IMR-90 (cell line): ENCODE results near the gene ARMC5. TPM values are rescaled to one million over a fixed set of nuclear protein-coding genes. Genes with fewer than 3 reads are reported as not detected.

ENCODE experiments used
- ATAC-seq: fragments of 200-7000 bp; cut with Tn5 transposase; 2 replicates; pipeline ENCODE4 v1.9.1; 2020; ENCODE audit warnings: low read depth, mild to moderate bottlenecking, moderate library complexity
- BruUV-seq: library from RNA; stranded (reverse); fragments of 400-500 nt; replicated peaks from 2 replicates; lab custom pipeline; 2021; lab: Mats Ljungman, UMichigan
- CTCF ChIA-PET: fragments of 300-600 bp; formaldehyde crosslinking; extraction: SDS; loops from one replicate; lab custom pipeline; 2021; ENCODE audit warnings: antibody characterized with exemption; lab: Yijun Ruan, JAX
- POLR2A ChIA-PET: fragments of 300-600 bp; sonication (Branson Sonifier 250); formaldehyde crosslinking; loops from one replicate; lab custom pipeline; 2022; ENCODE audit warnings: antibody characterized with exemption; ENCODE audit not compliant: unreplicated experiment; lab: Charles Lee
- DNase-seq: peaks from one replicate; pipeline ENCODE4 v3.0.0; 2013
- H2AFZ ChIP-seq: replicated peaks from 2 replicates; pipeline ENCODE3; 2013; ENCODE audit warnings: low read length, mild to moderate bottlenecking; ENCODE audit not compliant: poor library complexity
- H2AK5ac ChIP-seq: 2 replicates; pipeline ENCODE4 v1.6.1; 2013; ENCODE audit warnings: low read depth, low read length, inconsistent platforms
- H2AK9ac ChIP-seq: replicated peaks from 2 replicates; pipeline ENCODE3; 2013; ENCODE audit warnings: mild to moderate bottlenecking, low read depth, low read length, moderate library complexity; ENCODE audit not compliant: poor library complexity
- H2BK120ac ChIP-seq: 2 replicates; pipeline ENCODE4 v1.6.1; 2013; ENCODE audit warnings: low read depth, low read length, inconsistent platforms
- H2BK15ac ChIP-seq: 3 replicates; pipeline ENCODE4 v1.6.1; 2013; ENCODE audit warnings: low read depth, low read length, inconsistent platforms
- H2BK20ac ChIP-seq: 2 replicates; pipeline ENCODE4 v1.6.1; 2013; ENCODE audit warnings: low read depth, mild to moderate bottlenecking, inconsistent platforms, low read length, moderate library complexity
- H2BK5ac ChIP-seq: 2 replicates; pipeline ENCODE4 v1.6.1; 2013; ENCODE audit warnings: mild to moderate bottlenecking, low read depth, low read length, inconsistent platforms; ENCODE audit not compliant: poor library complexity, severe bottlenecking
- H3K14ac ChIP-seq: replicated peaks from 2 replicates; pipeline ENCODE4 v1.6.1; 2013; ENCODE audit warnings: low read depth, low read length, inconsistent platforms
- H3K18ac ChIP-seq: 2 replicates; pipeline ENCODE4 v1.6.1; 2013; ENCODE audit warnings: low read depth, low read length, control low read depth
- H3K23ac ChIP-seq: 2 replicates; pipeline ENCODE4 v1.6.1; 2013; ENCODE audit warnings: low read depth, low read length, inconsistent platforms
- H3K27ac ChIP-seq: 2 replicates; pipeline ENCODE4 v1.5.1; 2013; ENCODE audit warnings: mild to moderate bottlenecking, control low read depth, low read length; ENCODE audit not compliant: insufficient read depth
- H3K27me3 ChIP-seq: 2 replicates; pipeline ENCODE4 v1.6.1; 2013; ENCODE audit warnings: low read length; ENCODE audit not compliant: control insufficient read depth, insufficient read depth
- H3K36me3 ChIP-seq: 2 replicates; pipeline ENCODE4 v1.6.1; 2013; ENCODE audit warnings: low read length, mixed read lengths; ENCODE audit not compliant: control insufficient read depth, insufficient read depth
- H3K4ac ChIP-seq: 2 replicates; pipeline ENCODE4 v1.6.1; 2013; ENCODE audit warnings: low read depth, low read length, inconsistent platforms
- H3K4me1 ChIP-seq: 2 replicates; pipeline ENCODE4 v1.6.1; 2013; ENCODE audit warnings: low read length, mixed read lengths; ENCODE audit not compliant: control insufficient read depth, insufficient read depth
- H3K4me2 ChIP-seq: 2 replicates; pipeline ENCODE4 v1.6.1; 2013; ENCODE audit warnings: low read depth, mild to moderate bottlenecking, control low read depth, low read length, moderate library complexity
- H3K4me3 ChIP-seq: 2 replicates; pipeline ENCODE4 v1.5.1; 2013; ENCODE audit warnings: low read depth, mild to moderate bottlenecking, control low read depth, low read length, moderate library complexity; ENCODE audit not compliant: insufficient read depth
- H3K56ac ChIP-seq: 2 replicates; pipeline ENCODE4 v1.6.1; 2013; ENCODE audit warnings: low read length, inconsistent platforms; ENCODE audit not compliant: insufficient read depth; ENCODE audit errors: extremely low read depth
- H3K79me1 ChIP-seq, 2 experiments: 2 replicates each; pipeline ENCODE4 v1.6.1; 2013; ENCODE audit warnings: low read length in 2 of 2, inconsistent platforms in 1 of 2, low read depth in 1 of 2
- H3K9ac ChIP-seq: 2 replicates; pipeline ENCODE4 v1.6.1; 2013; ENCODE audit warnings: low read depth, low read length, control low read depth
- H3K9me1 ChIP-seq: 2 replicates; pipeline ENCODE4 v1.6.1; 2013; ENCODE audit warnings: low read length, inconsistent platforms; ENCODE audit not compliant: insufficient read depth
- H3K9me3 ChIP-seq: 2 replicates; pipeline ENCODE4 v1.6.1; 2013; ENCODE audit warnings: low read length; ENCODE audit not compliant: control insufficient read depth, insufficient read depth
- H4K20me1 ChIP-seq: 2 replicates; pipeline ENCODE4 v1.6.1; 2013; ENCODE audit warnings: low read length, inconsistent platforms; ENCODE audit not compliant: insufficient read depth
- H4K5ac ChIP-seq: 2 replicates; pipeline ENCODE4 v1.6.1; 2013; ENCODE audit warnings: mild to moderate bottlenecking, low read depth, low read length, control low read depth
- H4K8ac ChIP-seq, 2 experiments: 2 replicates each; pipeline ENCODE4 v1.6.1; 2013; ENCODE audit warnings: low read depth in 2 of 2, low read length in 2 of 2, control low read depth in 1 of 2, inconsistent platforms in 1 of 2
- H4K91ac ChIP-seq: 2 replicates; pipeline ENCODE4 v1.6.1; 2013; ENCODE audit warnings: low read depth, low read length, inconsistent platforms; ENCODE audit not compliant: insufficient read depth
- BHLHE40 ChIP-seq: fragments of 150-350 bp; IDR thresholded peaks from 2 replicates; pipeline ENCODE4 v1.6.1; 2016; ENCODE audit warnings: mild to moderate bottlenecking, low read depth, low read length
- CEBPB ChIP-seq: IDR thresholded peaks from 2 replicates; pipeline ENCODE4 v1.6.1; 2012; ENCODE audit warnings: low read depth, low read length, improper control_type of control experiment
- CHD1 ChIP-seq: IDR thresholded peaks from 2 replicates; pipeline ENCODE4 v1.6.1; 2012; ENCODE audit warnings: low read depth, low read length, improper control_type of control experiment
- CTCF ChIP-seq: conservative IDR thresholded peaks from 2 replicates; pipeline ENCODE4 v1.5.1; 2012; ENCODE audit warnings: mild to moderate bottlenecking, low read depth, low read length, improper control_type of control experiment
- ELK1 ChIP-seq: fragments of 150-350 bp; IDR thresholded peaks from 2 replicates; pipeline ENCODE4 v1.6.1; 2016; ENCODE audit warnings: low read depth, mild to moderate bottlenecking, low read length, moderate library complexity, borderline replicate concordance
- MAFK ChIP-seq: IDR thresholded peaks from 2 replicates; pipeline ENCODE4 v1.6.1; 2012; ENCODE audit warnings: low read depth, low read length, improper control_type of control experiment
- MAZ ChIP-seq: IDR thresholded peaks from 2 replicates; pipeline ENCODE4 v1.6.1; 2012; ENCODE audit warnings: low read depth, mild to moderate bottlenecking, low read length, improper control_type of control experiment, moderate library complexity, borderline replicate concordance
- MXI1 ChIP-seq: IDR thresholded peaks from 2 replicates; pipeline ENCODE4 v1.6.1; 2012; ENCODE audit warnings: low read depth, mild to moderate bottlenecking, low read length, moderate library complexity, borderline replicate concordance
- NFE2L2 ChIP-seq: fragments of 150-350 bp; IDR thresholded peaks from 2 replicates; pipeline ENCODE4 v1.6.1; 2016; ENCODE audit warnings: low read depth, mild to moderate bottlenecking, low read length
- POLR2A ChIP-seq: IDR thresholded peaks from 2 replicates; pipeline ENCODE4 v1.6.1; 2012; ENCODE audit warnings: mild to moderate bottlenecking, low read depth, low read length
- RAD21 ChIP-seq: IDR thresholded peaks from 2 replicates; pipeline ENCODE4 v1.6.1; 2012; ENCODE audit warnings: low read length, improper control_type of control experiment
- RCOR1 ChIP-seq: IDR thresholded peaks from 2 replicates; pipeline ENCODE4 v1.6.1; 2012; ENCODE audit warnings: mild to moderate bottlenecking, low read length, improper control_type of control experiment; ENCODE audit not compliant: insufficient replicate concordance
- RFX5 ChIP-seq: IDR thresholded peaks from 2 replicates; pipeline ENCODE4 v1.8.0; 2012; ENCODE audit warnings: low read depth, mild to moderate bottlenecking, low read length, moderate library complexity
- USF2 ChIP-seq: fragments of 150-350 bp; IDR thresholded peaks from 2 replicates; pipeline ENCODE4 v1.6.1; 2017; ENCODE audit warnings: mild to moderate bottlenecking, antibody characterized with exemption, low read length, low read depth
- WGBS, 2 experiments: methylation state at CpG; one replicate each; pipeline versions ENCODE4 v1.1.5 to v1.1.7; 2013; ENCODE audit warnings: missing lambda C conversion rate in 2 of 2; ENCODE audit not compliant: insufficient read length in 1 of 2; ENCODE audit errors: extremely low coverage in 2 of 2; 5-methylcytosine and 5-hydroxymethylcytosine counted together
- dilution Hi-C: fragments of 300-500 bp; cut with HindIII; formaldehyde crosslinking; loops from one replicate; pipeline ENCODE4 v1.14.3; 2018; ENCODE audit warnings: low sequenced_read_pairs; ENCODE audit not compliant: unreplicated experiment
- in situ Hi-C: fragments of 300-500 bp; cut with MboI; formaldehyde crosslinking; loops from 3 replicates; pipeline ENCODE4 v1.14.3; 2019; ENCODE audit warnings: low sequenced_read_pairs, inconsistent platforms, mixed read lengths
- intact Hi-C: fragments of 100-400 bp; cut with micrococcal nuclease; formaldehyde crosslinking; loops from 2 replicates; pipeline ENCODE4 v1.10.0; 2022
- polyA plus RNA-seq, 3 experiments: library from polyadenylated mRNA; depleted of rRNA; stranded (reverse); fragments of >200 nt; gene quantifications; 2 replicates each; pipeline ENCODE4 v1.2.3, GENCODE V29; 2012; ENCODE audit warnings: low replicate concordance in 1 of 3
- total RNA-seq: library from RNA; depleted of rRNA; stranded (reverse); fragments of >200 nt; gene quantifications from 2 replicates; pipeline ENCODE4 v1.2.3, GENCODE V29; 2012

Gene ARMC5
- total and polyA plus RNA-seq, 2 of the 4 experiments (the other 2 are of a cell fraction), result 2.3 to 7.5 TPM

- TF ChIP-seq POLR2A, result no peak
Measured at GRCh38 chr16:31508706-31509195, 49.5 kb downstream of the ARMC5 start (continued).

GRCh38 chr16:31513126-31513525 is 53.8 kb downstream of the ARMC5 start:
- H2BK5ac ChIP-seq, result peak overlapping the region; percentile 50
- H3K56ac ChIP-seq, result no peak overlapping the region
- ChIA-PET POLR2A (no interaction called here), CTCF (no interaction called here)
- peak; percentile 69 for ATAC-seq
- no peak overlapping the region for H3K4ac ChIP-seq
- H3K23ac ChIP-seq, result no peak overlapping the region
- no peaks in the 10 kb centered on the region for H4K20me1 ChIP-seq
- H3K18ac ChIP-seq, result no peak overlapping the region; the same call in 1 of the 2 replicates
- H2BK15ac ChIP-seq, result no peak overlapping the region
- H3K4me2 ChIP-seq, result no peak overlapping the region
- H4K8ac ChIP-seq, result no peak overlapping the region
- H2AK5ac ChIP-seq, result no peak overlapping the region
- dilution Hi-C loops, result no loop called here
- no peak overlapping the region for H2BK20ac ChIP-seq
- H2AK9ac ChIP-seq, result no peak overlapping the region
- no TSS peak for BruUV-seq
- intact Hi-C loops, result no loop called here
- 0 out of 2 replicates have a peak, but pooled peaks cover 2% of the 10 kb centered on the region for H3K9me1 ChIP-seq
- no peaks in the 10 kb centered on the region for H3K27me3 ChIP-seq
- peaks cover 2% of the 10 kb centered on the region for H3K4me1 ChIP-seq
- peaks cover 1% of the 10 kb centered on the region; the same call in 1 of the 2 replicates for H3K9me3 ChIP-seq
- WGBS, 2 experiments, result no CpG with 5 or more reads among the region's 6 CpGs
- no peak overlapping the region for H2BK120ac ChIP-seq
- H2AFZ ChIP-seq, result no peak overlapping the region
- peaks cover 0 to 9% of the 10 kb centered on the region in 2 experiments; a peak in 2 of 4 replicates for H3K79me1 ChIP-seq
- H4K5ac ChIP-seq, result no peak overlapping the region
- no peak overlapping the region for H4K91ac ChIP-seq
- DNase-seq, result peak; percentile 68
- H3K14ac ChIP-seq, result no peak overlapping the region
- no peak overlapping the region for H3K9ac ChIP-seq
- no peak overlapping the region for H3K4me3 ChIP-seq
- in situ Hi-C loops, result loop anchor here (25.0 kb wide), 1 partner anchor 199 kb away; a partner anchor contains a TSS
- no peak overlapping the region for H3K27ac ChIP-seq
- no peaks in the 10 kb centered on the region for H3K36me3 ChIP-seq
- TF ChIP-seq RFX5 (no peak), CEBPB (no peak), POLR2A (no peak), MAFK (no peak), MXI1 (no peak), NFE2L2 (no peak), MAZ (no peak), USF2 (no peak), RAD21 (no peak), ELK1 (no peak), CHD1 (no peak), RCOR1 (no peak), BHLHE40 (no peak), CTCF (no peak)
